Measurements from ENCODE around the gene ELMO2.
"Not testable (repeated sequence)": the region's sequence is repeated elsewhere in the genome, so short reads cannot be mapped to it uniquely, and the experiment has no call there.

Gene ELMO2

DNA sequence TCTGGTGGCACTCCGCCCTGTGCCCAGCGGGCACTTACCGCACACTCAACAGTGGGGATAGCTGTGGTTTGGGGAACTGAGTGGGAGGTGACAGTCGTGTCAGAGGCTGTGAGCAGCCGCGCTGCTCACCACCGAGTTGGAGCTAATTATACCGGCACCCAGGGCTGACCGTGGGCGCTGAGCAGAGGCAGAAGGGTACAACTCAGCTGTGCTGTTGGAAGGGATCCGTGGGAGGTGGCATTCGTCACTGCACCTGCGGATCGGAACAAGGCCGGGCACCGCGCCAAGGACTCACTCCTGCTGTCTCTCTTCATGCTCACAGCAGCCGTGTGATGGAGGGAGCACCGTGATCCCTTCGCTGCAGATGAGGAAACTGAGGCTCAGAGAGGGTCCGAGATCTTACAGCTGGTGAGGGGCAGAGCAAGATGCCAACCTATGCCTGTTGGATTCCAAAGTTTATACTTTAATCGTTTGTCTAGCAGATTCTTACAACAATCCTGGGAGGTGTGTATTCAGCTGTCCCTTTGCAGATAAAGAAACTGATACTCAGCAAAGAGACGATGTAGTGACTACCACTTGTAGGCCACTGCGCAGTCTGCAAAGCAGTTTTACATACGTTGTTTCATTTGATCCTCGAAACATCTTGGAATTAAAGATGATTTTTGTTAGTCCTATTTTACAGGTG is 713 bp upstream of the ELMO2 start:
- peak; percentile 72 to 73 for ATAC-seq

DNA sequence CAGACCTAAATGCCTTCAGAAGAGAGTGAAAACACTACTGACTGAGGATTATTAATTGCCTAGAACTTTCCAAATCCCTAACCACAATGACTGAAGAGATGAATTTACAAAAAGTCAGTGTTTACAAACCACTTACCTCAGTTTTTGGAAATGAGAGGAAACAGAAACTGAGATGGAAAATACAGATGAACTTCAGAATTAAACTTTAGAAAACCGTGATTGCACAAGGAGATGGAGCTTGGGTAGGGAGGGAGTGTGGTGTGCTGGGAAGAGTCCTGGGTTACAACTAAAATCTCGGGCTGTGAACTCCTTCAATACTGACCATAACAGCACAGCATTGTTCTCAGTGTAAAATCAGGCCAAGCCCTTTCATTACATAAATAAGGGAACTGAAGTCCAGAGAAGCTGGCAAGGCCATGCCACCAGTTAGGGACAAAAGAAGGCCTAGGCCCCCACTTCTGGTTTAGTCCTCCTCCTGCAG is 4.0 kb downstream of the ELMO2 start:
- ATAC-seq = no peak

DNA sequence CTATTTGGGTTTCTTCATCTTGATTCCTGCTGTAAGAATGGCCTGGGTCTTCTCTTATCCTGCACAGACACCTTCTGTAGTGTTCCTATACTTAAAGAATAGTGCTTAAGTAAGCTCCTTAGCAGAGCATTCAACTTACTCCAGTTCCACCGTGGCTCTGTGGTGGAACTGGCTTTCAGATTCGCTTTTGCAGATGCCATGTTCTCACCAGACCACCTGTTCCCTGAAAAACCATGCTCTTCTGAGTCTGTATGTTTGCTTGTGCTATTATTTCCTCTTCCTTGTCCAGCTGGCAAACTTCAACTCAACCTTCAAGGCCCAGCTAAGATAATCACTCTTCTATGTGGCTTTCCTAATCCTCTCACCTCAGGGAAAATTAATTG is 4.9 kb downstream of the ELMO2 start:
- peak; percentile 6 to 9 for ATAC-seq

DNA sequence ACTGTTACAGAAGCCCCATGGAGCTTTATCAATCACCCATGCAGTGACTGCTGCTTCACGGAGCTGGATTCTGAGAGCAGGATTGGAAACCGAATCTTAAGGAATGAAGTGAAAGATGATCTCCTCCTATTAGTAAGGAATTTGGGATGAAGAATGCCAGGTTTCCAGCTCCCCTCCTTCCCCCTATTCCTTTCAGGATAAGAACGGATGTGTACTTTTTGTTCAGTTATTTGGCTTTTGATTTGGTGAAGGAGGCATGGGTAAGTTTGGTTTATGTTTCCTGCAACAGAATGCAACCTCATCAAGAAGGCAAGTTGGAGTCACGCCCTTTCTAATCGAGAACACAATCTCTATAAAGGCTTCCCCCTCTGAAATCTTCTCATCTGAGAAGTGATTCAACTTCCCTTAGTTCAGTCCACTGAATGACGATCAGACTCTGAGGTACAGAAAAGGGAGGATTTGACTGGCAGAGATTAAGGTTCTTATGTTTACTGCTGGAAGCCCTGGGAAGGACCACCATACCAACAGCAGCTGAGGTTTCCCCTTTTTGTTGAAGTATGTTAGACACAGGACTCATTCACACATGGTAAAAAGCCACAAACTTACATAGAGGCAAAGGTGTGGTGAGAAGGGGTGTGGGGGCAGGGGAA is 5.5 kb downstream of the ELMO2 start:
- peak; percentile 87 to 90 for ATAC-seq

DNA sequence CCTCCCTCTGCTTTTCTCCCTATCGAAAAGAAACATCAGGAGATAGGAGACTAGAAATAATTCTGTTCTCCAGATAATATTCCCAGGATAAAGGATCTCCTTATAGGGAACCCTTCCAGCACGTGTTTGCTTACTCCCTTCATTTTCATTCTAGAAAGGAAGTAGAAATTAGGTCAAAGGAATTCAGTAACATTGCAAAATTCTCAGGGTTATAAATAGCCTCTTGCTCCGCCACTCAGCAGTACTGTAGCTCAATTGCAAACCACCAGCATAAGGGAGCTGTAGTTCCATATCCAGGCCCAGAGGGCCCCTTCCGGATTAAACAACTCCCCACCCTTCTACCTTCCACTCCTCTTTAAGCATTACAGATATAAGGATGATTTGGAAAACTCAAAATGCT is 6.2 kb downstream of the ELMO2 start:
- ATAC-seq = no peak

DNA sequence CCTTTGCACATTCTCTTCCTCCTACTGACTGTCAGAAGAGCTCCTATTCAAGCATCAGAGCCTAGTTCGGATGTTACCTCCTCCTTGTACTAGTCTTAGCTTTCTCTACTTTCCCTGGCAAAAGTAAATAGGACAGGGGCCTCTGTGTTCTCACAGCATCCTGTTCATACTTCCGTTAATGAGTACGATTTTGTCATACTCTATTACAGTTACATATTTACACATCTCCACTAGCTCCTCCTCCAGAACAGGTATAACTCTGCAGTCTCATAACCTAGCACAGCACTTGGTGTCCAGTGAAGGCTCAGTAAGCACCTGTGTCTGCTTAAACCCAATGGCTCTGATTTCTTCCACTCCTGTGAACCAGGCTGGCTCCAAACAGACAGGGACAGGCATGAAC is 7.0 kb downstream of the ELMO2 start:
- no peak for ATAC-seq

DNA sequence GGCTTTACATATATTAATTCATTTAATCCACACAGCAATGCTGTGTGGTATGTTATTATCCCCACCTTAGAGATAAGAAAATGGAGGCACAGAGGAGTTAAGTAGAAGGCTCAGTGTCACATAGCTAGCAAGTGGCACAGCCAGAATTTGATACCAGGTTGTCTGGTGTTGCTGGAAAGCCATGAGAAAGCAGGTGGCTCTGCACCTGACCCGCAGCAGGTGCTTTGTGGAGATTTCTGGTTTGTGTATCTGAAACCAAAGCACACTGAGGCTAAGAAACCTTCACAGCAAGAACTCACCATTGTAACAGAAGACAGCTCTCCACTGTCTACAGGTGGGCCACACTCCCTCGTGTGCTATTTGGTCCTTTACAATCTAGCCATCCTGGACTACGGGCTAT is 7.5 kb downstream of the ELMO2 start:
- no peak for ATAC-seq

DNA sequence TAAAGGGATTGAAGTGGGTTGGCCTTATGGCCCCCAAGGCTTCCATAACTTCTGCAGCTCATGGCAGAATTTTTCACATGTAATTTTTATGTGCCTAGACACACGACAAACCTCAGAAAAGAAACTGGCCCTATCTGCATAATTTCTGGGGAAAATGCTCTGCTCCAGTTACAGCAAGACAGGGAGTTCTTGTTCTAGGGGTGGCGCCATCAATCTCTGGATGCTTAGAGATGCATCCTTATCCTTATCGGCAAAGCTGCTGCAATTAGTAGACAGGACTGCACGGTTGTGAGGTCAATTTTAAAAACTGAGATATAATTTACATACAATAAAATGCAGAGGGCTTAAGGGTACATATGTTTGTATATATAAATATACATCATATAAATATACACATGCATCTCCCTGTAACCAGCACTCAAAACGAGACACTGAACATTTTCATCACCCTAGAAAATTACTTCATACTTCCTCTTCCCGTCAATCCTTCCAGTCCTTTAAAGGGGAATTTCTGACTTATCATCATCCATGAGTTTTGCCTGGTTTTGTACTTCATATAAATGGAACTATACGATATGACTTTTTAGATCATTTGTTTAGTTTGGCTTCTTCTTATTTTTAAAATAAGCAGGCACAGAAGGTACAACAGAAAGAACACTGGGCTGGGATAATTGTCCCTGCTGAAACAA is 10.2 kb downstream of the ELMO2 start:
- no peak for ATAC-seq

DNA sequence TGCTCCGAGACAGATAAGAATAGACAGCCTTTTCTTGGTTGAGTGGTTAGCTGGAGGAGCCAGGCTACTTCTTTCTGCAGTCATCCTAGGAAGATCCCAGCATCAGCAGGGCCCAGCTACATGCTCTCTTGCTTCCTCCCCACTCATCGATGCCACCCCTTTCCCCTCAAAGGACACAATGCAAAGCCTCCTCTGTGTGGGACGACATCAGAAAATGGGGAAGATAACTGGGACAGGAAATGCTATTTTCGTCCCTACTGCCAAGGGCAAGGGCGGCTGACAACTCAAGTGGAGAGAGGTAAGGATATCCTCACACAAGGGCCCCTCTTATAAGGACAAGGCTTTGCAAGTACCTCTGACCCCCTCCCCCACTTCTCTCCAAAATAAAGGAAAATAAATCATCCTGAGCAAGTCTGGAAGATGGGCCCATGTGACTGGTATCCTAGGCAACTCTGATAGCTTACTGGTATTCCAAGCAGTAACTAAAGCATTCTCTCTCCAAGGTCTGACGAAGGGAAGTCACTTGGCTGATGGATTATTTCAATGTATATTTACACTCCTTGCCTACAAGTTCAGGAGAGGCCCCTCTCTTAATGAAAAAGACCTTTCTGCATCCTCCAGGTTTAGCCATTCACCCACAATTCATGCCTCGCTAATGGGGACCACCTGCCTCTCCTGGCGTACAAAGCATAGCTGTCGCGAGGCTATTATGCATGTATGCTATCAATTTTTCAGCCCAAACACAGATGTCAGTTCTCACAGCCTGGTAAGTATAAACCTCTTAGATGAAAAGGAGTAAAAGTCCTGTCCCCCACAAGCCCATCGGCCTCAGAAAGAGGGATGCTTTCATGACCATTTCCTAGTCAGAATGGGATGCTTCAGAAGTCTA is 11.3 kb downstream of the ELMO2 start:
- ATAC-seq = no peak

DNA sequence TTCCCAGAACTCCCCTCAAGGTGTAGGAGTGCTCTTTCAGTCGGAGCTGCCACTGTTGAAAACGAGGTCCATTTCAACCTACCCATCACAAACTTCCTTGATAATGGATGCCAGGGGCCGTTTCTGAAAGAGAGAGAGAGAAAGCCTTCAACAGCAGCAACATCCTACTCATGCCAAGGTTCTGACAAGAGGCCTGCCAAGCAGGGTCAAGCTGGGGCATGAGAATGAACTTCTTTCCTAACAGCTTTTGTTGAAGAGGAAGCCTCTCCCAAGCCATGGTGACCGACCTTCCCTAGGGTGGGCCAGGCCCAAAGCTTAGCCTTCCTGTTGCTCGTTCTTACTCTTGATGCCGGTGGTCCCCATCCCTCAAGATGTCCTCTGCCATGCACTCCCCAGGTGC is 12.4 kb downstream of the ELMO2 start:
- no peak for ATAC-seq

DNA sequence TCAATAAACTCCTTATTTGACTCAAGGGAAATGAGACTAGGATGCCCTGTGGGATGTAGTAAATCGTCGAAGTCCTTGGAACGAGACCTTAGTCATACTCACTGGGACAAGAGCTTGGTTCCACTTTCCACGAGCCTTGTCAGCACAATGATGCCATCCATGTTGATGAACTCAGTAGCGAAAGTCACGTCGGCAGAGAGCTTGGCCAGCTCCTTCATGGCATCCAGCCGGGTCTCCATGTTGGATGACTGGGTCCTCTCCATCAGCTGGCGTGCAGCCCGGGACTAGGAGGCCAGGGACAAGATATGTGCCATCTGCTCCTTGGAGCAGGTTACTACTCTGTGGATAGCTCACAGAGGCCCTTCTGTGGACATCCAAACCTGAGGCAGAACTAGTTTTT is 17.5 kb downstream of the ELMO2 start:
- no peak for ATAC-seq

DNA sequence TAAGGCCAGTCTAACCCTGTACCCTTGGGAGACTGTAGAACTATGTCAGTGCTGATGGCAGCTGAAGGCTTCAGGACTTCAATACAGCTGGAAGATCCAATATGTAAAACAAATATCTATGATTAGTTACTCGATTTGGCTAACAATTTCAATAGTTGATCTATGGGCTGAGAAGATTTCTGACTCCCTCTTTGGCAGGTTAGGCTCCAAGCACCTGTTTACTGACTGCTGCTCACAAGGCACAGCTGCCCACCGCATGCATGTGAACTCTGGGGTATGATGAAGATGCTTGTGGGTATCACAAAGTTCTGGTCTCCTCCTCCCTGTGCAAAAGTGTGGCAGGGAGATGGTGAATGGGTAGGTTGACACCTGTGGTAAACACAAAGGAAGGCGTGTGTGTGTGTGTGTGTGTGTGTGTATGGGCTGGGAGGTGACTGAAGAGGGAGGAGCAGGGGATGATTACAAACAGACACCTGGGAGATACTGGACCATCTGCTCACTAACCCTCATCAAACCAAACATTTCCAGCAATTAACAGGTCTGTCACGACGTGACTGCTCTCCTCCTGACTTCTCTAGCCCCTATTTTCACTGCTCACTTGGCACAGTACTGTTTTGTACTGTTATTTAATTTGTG is 18.1 kb downstream of the ELMO2 start:
- ATAC-seq = no peak

DNA sequence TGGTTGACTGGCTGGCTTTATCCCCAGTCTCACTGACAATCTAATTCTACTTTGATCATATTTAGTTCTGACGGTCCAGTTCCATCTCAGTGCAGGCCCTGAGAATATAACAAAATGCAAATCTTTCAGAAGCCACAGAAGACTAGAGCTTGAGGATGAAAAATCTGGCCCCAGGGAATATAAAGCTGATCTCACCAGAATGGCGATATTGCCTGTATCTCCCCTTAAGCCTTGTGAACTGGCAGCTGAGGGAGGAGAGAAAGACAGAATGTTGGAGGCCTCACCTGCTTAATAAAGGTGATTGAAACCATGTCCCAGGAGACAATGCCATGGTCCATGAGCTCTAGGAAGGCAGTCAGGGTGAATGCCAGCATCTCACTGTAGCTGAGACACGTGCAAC is 19.4 kb downstream of the ELMO2 start:
- not testable (repeated sequence) for ATAC-seq

DNA sequence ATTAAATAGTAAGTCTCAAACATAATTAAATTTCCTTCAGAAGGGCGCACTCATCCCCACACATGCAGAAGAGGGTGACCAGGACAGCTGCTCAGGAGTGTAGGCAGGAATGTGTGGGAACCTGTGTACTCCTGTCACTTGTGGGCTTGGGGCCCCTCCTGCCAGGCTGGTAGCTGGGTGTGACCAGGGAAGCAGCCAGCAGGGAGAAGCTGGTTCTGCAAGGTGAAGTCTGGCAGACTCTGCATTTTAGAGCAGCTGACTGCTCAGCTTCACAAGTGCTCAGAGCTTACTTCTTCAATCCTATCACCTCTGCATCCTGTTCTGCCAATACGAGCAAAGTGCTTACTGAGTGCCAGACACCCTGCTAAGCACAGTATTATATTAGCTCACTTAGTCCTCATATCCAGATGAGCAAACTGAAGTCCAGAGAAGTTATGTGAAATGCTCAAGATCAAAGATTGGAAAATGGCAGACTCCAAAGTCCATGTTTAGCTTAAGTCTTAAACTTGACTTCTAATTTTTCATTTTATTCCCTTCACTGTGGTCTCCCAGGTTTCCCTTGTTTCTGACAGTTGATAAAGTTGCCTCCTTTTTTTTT is 27.9 kb downstream of the ELMO2 start:
- no peak for ATAC-seq

DNA sequence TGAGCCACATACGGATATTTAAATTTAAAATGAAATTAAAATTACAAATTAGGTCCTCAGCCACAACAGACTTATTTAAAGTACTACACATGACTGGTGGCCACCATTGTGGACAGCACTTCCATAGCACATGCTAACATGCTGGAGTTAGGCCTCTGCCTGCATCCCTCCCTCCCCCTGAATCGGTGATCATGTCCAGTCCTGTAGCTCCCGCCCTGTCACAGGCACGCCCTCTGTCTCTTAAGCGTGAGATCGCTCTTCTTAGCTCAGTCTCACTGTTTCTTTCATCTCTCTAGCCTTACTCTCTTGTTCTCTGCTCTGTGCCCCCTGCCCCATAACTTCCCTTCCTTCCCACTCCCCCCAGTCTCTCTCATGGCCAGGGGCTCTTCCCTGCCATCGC is 28.9 kb downstream of the ELMO2 start:
- ATAC-seq = no peak

DNA sequence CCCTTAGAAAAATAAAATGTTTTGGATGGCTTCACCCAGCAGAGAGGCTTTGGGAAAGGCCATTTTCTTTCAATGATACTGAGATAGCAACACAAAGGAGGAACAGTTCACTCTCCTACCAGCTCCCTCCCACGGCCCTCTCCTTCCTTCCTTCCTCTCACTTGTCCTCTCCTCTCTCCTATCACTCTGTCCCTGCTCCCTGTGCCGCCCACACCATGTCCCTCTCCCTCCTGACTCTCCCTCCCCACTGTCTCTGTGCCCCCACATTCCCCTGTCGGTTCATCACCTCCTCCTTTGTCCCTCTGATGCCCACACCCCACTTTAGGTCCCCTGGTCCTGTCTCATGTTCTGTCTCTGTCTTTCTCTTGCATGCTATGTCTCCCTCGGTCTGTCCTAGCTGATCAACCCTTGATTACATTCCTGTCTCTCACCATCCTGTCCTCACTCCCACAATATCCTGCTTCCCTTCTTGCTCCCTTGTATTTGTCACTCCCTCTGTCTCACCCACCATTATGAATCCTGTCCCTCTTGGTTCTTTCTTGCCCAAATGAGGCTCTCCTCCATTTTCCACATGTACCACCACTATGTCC is 30.1 kb downstream of the ELMO2 start:
- no peak for ATAC-seq

DNA sequence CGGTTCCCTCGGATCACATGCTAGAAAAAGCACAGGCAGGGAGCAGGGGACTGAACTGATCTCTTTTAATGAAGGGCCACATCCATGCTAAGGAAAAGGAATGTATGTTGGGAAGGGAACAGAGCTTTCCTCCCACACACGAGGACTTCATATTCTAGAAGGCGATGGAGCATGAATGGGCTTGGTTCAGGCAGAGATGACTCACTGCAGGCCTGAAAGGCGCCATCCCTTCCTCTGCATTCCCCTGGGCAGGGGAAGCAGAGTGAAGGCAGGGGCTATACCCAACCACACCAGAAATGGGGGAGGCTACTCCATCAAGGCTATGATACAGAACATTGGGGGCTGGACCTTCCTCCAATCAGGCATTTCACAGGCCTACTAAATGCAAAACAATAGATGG is 30.6 kb downstream of the ELMO2 start:
- no peak for ATAC-seq

DNA sequence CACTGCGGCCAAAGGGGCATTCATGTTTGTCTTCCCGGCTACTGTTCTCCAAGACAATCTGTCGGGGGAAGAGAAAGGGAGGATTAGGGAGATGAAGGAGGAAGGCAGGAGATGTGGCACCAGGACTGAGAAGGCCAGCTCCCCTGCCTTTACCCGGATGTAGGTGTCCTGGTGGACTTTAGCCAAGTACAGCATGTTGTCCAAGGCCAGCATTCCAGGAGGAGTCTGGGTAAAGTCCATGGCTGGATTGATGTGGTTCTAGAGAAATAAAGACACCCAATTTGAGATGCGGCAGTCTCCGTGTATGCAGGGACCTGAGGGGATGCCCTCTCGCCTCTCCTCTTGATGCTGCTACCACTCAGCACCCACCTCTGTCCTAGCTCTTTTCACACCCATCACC is 32.0 kb downstream of the ELMO2 start:
- no peak for ATAC-seq

DNA sequence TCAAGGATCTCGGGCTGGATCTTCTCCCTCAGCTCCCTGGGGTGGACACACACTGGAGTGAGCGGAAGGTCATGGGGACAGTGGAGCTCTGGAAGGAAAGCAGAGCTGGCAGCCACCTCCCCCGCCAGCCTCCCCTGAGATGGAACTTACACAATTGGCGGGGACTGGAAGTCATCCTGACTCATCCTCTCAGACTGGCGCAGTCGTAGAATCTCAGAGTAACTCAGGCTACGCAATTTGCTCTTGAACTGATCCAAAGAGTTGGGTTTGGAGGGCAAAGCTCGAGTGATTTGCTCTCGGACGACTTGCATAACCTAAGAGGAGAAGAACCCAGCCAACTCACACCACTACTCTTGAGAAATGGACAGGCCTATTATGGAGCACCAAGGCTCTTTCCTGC is 34.8 kb downstream of the ELMO2 start:
- ATAC-seq = no peak

DNA sequence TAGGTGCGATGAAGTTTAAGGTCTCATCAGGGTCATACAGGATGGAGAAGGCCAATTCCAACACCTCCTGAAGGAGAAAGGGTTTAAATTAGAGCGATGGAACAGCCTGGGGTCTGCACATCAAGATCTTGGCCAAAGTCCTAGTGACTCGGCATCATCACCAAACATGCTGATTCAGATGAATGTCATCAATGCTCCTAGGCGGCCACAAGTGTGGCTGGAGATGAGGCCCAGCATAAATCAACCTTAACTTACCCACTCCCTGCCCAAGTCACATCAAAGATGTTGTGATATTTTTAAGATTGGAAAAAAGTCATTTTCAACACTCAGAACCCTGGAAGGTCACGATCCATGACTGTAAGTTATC is 37.5 kb downstream of the ELMO2 start:
- ATAC-seq = no peak

DNA sequence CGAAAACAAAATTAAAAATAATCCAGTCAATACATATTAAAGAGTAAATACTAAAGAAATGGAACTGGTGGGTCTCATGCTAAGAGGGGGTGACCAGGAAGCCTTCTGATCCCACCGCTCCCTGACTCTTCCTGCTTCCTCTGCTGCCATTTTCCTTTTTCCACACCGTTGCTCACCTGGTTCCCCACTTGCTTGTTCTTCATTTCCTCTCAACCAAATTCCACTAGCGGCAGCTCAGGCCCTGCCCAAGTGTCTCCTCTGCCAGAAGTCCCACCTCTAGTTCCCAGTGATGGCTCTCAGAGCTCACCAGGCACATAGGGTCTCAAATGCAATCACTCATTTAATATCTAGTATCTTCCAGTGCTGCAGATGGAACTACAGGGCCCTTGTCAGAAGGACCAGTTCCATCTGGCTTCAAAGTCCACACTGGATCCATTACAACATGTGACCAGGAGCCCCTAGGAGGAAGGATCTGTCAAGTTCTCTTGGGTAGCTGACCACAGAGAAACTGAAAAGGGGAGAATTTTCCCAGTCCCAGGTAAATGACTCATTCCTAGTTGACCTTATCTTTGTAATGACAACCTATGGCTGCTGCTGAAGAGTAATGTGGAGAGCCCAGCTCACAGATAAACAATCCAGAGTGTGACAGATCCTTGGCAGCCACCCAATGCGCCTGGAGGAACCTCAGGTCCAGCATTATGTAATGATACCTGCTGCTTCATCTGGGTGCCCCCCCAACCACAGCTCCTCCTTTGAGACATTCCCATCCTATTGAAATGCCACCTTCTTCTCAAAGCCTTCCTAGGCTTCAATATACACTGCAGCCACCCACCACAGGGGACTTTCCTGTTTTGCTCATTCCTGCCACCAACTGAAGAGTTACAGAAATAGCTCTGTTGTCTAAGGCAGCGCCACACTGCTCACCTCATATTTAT is 38.2 kb downstream of the ELMO2 start:
- no peak for ATAC-seq

Measured in activated CD4-positive, CD25-positive, alpha-beta regulatory T cell treated with anti-CD3 and anti-CD28 coated beads, Interleukin-2, amount 50 U/mL, for 24 hours (primary cell).